ENCODE results near the gene KCNIP4.
"Not testable (repeated sequence)": the region's sequence is repeated elsewhere in the genome, so short reads cannot be mapped to it uniquely, and the experiment has no call there.

Gene KCNIP4

DNA sequence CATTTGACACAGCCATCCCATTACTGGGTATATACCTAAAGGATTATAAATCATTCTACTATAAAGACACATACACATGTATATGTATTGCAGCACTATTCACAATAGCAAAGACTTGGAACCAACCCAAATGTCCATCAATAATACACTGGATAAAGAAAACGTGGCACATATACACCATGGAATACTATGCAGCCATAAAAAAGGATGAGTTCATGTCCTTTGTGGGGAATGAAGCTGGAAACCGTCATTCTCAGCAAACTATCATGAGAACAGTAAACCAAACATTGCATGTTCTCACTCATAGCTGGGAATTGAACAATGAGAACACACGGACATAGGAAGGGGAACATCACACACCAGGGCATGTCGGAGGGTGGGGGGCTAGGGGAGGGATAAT is 1202.6 kb downstream of the KCNIP4 start:
- DNase-seq (ENCODE audit: low spot score), result not testable (repeated sequence)

DNA sequence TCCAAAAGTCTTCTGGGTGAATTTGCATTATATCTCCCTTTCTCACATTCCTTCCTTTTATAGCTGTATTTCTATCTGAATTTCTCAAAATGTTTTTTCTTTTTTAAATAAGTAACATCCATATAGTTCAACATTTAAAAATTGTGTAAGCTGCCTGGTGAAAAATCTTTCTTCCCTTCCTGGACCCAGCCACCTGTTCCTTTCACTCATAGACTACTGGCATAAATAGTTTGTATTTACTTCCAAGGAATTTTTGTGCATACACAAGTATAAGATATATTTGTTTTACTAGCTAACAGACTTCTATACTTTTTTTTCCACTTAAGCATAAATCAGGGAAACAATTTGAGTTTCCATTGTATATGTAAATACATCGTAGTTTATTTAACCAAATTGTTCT is 1212.6 kb downstream of the KCNIP4 start:
- DNase-seq (ENCODE audit: low spot score), result no peak

DNA sequence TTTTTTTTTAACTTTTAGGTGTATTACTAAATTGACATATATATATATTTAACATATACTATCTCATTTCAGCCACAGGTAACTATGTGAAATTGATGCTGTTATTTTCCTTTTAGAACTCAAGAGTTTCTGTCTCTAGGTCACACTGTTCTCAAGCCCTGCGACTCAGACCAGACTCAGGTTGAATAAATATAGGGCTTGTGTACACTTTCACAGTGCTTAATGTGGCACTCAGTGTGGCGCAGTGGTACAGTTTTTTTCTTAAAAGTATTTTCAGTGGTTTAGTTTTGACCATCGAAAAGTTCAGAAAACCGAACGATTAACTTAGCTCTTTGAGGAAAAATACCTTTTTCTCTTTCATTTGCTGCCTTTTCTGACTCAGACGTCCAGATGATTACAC is 1223.7 kb downstream of the KCNIP4 start:
- DNase-seq (ENCODE audit: low spot score), result no peak

DNA sequence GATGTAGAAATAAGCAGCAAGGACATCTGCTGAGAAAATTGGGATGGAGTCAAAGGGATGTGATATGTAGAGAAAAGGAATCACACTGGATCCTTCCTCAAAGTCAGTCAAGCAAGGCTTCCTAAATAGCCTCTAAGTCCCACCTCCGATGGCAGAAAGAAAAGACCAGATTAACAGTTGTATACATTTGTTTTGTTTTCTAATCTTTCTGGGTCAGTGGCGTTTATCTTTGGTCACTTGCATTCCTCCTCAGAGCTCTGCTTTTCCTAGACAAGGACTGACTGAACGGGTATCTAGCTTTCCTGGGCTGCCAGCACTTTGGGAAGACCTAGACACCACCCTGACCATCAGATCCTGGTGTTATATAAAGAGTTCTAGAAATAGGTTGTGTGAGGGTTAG is 1225.1 kb downstream of the KCNIP4 start:
- no peak for DNase-seq (ENCODE audit: low spot score)

DNA sequence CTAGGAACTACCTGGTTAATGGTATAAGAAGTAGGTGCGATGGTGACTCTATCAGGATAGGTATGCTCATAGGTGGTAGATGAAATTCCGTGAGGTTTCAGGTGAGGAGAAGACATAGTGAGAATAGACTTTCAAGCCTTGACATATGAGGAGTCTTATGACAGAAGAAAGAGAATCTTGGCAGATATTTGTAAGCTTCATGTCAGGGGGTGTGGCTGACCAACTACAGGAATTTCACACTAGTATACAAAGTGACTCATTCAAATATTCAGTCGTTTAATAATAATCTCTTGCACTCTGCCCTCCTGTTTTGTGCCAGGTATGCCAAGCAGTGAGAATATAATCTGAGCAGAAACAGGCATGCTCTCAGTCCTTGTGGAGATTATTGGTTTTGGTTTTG is 1225.6 kb downstream of the KCNIP4 start:
- no peak for DNase-seq (ENCODE audit: low spot score)

DNA sequence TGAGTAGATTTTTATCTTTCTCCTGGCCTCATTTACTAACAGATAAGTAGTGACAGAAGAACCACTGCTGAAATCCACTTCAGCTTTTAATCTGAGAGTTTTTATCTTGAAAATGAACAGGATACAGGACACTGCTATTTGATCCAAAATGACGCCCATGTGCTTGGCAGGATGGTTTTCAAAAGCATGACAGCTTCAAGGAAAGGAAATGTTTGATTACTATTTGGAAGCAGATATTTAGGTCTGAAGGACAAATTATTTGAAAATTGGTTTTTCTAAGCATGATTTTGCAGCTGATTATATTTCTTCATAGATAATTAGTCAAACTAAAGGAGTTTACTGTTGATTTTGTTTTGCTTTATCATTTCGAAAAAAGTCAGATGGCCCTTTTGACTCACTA is 1237.2 kb downstream of the KCNIP4 start:
- DNase-seq (ENCODE audit: low spot score), result no peak

DNA sequence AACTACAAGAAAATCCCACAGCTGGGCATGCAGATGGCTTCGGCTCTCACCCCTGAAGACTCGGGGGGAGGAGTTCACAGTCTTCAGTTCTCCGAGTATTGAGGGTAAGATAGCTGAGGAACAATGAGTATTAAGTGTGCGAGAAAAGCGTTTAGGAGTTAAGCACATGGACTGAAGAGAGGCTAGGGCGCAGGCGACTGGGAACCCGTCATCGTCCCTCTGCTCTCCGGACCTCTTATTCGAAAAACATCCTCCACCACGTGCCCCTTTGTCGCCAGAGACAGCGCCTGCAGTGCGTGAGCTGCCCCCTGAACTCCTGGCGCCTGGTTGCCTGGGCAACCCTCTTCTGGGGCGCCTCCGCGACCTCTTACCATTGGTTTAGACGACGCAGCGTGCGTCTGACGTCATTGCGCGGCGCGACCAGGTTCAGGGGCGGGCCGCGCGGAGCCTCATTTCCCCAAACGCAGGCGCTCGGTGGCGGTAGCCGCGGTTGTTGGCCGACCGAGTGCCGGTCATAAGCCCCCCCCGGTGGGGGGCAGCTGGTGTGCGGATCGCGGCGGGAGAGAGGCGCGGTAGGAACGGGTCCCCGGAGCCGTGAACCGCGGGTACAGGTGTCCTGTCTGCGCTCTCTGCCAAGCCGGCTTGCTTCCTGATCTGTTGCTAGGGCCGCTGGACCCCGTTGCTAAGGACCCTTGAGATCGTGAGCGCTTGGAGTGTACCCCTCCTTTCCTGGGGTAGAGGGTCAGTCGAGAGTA is 1248.4 kb downstream of the KCNIP4 start, which contains the start of gene PACRGL:
TSS of gene PACRGL (plus strand) at position 452 of the 755 bp plus-strand sequence. CDS start 4,024 bp downstream, outside the sequence.
- DNase-seq (ENCODE audit: low spot score), result peak; percentile 95

DNA sequence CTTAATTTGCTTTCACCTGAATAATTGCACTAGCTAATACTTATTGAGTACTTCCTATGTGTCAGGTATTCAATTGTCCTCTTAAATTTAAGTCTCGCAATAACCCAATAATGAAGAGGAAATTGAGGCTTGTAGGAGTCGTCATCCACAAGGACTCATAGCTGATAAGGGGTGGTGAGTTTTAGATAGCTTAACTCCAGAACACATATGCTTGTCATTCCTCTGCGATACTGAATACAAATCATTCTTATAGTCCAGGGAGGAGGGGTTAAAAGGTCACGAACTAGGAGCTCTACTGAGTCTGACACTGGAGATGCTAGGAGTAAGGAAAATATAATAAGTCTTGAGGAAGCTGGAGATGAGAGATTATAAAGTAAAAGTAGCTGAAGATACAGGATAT is 1249.8 kb downstream of the KCNIP4 start:
- no peak for DNase-seq (ENCODE audit: low spot score)

DNA sequence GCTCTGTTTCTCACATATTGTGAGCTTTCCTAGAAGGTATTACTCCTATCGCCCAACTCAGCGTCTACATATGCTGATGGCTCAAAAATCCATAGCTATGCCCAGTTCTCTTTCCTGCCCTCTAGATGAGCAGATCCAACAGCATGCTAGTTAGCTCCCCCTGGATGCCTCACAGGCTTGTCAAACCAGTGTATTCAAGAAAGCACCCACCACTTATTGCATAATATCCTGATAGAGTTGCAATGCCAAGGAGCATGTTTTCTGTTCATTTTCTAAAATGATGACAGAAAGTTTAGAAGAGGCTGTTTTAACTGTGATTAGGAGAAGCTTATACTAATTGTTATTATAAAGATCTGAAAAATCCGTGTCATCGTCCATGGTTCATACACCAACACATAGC is 1250.2 kb downstream of the KCNIP4 start:
- no peak for DNase-seq (ENCODE audit: low spot score)

DNA sequence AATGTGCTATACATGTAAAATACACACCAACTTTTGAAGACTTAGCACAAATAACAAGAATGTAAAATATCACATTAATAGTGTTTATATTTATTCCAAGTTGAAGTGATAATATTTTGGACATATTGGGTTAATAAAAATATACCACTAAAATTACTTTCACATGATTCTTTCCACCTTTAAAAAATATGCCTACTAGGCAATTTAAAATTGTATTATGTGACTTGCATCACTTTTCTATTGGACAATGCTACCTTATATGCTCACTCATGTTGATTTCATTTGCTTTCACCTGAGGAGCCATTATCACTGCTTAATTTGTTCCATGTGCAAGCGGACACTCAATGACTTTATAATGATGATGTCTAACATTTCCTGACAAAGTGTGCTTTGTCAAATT is 1251.8 kb downstream of the KCNIP4 start:
- DNase-seq (ENCODE audit: low spot score), result no peak

DNA sequence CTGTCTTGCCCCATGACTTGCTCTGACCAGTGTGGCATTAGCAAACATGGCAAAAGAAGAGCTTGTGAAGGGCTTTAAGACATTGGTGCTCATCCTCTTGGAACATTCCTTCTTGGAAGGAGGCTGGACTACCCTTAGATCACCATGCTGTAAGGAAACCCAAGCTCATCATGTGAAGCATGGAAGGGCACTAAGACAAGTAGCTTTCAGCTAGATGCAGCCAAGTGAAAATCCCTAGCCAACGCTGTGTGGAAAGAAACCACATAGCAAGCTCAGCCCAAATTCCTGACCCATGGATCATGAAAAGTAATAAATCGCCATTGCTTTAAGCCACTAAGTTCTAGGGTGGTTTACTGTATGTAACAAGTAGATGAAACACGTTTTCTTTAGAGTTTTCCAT is 1260.7 kb downstream of the KCNIP4 start:
- no peak for DNase-seq (ENCODE audit: low spot score)

DNA sequence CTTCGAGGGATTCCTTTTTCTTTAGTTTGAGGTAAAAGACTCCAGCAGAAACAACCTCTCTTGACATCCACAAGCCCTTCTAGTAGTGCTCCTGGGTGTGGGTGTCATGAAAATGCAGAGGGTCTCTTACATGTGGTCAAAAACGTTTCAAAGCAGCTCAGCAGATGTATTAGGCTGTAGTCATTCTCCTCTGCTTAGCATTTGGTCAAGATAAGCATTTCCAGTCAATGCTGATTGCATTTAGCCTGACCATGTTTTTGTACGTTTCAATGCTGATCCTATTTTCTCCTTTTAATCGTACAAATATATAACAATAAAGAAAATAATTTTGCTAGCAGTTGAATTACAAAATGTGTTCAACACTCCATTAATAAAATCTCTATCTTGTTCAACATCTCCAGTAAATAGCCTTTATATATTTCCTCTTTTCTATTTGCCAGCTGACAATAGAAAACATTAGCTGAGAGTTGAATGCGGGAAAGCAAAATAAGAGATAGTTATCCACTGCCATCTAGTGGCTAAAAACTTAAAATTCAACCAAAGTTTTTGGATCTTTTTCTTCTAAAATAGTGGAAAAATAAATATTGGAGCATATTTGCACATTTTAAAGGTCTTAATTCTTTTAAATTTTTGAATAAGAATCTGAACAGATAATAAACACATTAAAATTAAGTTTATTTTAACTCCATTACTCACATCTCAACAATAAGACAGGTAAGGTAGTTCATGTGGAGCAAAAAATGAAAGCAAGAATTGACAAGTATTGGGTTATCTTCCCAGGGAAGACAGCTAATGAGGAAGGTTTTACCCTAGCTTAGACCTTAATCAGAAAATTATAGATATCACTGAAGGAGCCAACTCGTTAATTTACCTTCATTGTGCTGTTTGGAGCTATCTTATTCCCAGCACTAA is 1263.5 kb downstream of the KCNIP4 start:
- DNase-seq (ENCODE audit: low spot score), result no peak

DNA sequence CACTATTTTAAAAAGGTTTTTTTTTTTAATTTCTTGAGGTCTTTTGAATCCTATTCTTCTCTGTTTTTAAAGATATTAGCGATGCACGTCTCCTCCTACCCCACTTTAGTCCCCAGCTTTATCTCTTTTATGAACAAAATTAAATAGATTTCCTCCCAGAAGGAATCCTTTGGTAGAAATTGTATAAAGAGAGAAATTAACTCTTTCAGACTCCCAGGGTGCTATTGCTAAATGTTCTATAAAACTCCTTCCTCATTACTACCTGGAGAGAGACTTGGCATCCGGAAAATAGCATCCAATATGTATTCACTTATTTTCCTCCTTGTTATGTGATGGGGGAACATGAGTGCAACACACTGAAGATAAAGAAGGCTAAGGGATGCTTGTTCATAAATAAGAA is 1264.8 kb downstream of the KCNIP4 start:
- DNase-seq (ENCODE audit: low spot score), result no peak

DNA sequence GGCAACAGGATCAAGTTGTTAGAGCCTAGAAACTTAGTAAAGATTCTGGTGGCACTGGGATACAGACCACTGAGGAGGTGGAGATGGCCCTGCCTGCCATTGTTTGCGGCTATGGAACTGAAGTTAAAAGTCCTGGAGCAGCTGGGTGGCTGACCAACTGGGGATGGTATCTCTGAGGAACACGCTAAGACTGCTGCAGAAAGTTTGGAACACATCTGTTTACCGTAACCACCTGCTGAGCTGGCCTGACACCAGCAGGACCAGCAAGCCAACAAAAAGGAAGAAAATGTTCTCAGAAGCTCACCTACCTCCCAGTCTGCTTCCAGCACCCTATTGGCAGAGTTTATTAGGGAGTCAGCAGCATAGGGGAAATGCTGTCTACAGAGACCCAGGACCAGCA is 1265.7 kb downstream of the KCNIP4 start:
- DNase-seq (ENCODE audit: low spot score), result no peak

DNA sequence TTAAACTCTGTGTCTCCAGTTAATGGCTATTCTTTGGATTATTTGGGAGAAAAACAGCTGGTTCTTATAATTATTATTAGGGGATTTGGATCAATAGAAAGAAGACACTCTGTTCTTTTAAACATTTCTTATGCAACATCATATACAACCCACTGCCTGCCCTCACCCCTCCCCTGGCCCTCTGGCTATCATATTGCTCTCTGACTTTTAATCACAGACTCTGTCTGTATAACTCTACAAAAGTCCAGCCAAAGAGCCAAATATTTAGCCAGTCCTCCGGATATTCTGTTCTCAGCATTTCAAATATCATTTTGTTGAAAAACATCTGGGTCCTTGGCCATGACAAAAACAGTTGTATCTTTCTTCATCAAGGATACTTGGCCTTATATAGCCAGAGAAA is 1267.3 kb downstream of the KCNIP4 start:
- no peak for DNase-seq (ENCODE audit: low spot score)

DNA sequence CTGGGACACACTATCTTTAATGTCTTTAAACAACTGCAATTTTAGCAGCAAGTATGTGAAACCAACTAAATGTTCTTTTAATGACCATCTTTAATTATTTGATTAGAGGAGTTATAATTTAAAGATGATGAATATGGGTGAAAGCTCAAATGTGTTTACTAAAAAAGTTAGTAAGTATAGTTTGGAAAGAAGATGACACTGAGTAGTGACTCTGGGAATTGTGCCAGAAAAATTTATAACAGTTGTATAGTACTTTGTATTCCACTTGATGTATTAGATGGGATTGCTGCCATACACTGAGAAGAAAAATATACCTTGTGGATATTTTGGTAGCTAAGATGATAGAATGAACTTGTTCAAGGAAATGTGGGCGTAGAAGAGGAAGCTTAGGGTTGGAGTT is 1267.8 kb downstream of the KCNIP4 start:
- no peak for DNase-seq (ENCODE audit: low spot score)

DNA sequence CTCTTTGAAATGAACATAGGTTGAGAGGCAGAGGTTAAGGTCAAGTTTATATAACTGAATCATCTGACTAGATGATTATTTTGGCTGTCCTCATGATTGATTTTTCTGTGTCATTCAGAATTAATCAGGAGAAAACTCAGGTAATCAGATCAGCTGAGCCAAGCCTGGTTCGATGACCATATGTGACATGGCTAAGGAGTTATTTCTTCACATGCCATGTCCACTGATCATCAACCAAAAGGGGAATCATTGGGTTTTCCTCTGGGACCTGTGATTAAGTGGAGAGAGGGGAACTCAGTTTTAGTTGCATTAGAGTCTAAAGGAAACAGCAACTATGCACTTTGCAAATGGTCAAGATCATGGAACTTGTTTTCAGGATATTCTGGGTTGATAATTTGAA is 1268.6 kb downstream of the KCNIP4 start:
- DNase-seq (ENCODE audit: low spot score), result no peak

All from ecto neural progenitor cell (in vitro differentiated cells).